Vagina (tissue), 2 donors: ENCODE results near the gene HEPHL1.

Source experiments
- POLR2A ChIP-seq, 2 donors: fragments of 450-650 bp; IDR thresholded peaks; one replicate each; pipeline ENCODE4 v1.6.1; 2017; ENCODE audit warnings: antibody characterized with exemption in 2 of 2, mild to moderate bottlenecking in 2 of 2, moderate library complexity in 2 of 2
- POLR2AphosphoS5 ChIP-seq, 2 donors: sonication (generic); formaldehyde crosslinking; IDR thresholded peaks; one replicate each; pipeline ENCODE4 v1.9.0; 2017; ENCODE audit warnings: antibody characterized with exemption in 2 of 2, mild to moderate bottlenecking in 2 of 2, low read depth in 1 of 2; ENCODE audit not compliant: insufficient read depth in 1 of 2
- TF ChIP-seq, protein P1 (sequence below), 3 experiments: fragments of 450-650 bp in 2 of 3; fragments of 200-600 bp in 1 of 3; sonication (generic) in 1 of 3; IDR thresholded peaks; one replicate each; pipeline ENCODE4 v1.5.1; 2017 to 2019; ENCODE audit warnings: antibody characterized with exemption in 3 of 3, mild to moderate bottlenecking in 2 of 3, moderate library complexity in 2 of 3

- TF ChIP-seq, protein P1, sequence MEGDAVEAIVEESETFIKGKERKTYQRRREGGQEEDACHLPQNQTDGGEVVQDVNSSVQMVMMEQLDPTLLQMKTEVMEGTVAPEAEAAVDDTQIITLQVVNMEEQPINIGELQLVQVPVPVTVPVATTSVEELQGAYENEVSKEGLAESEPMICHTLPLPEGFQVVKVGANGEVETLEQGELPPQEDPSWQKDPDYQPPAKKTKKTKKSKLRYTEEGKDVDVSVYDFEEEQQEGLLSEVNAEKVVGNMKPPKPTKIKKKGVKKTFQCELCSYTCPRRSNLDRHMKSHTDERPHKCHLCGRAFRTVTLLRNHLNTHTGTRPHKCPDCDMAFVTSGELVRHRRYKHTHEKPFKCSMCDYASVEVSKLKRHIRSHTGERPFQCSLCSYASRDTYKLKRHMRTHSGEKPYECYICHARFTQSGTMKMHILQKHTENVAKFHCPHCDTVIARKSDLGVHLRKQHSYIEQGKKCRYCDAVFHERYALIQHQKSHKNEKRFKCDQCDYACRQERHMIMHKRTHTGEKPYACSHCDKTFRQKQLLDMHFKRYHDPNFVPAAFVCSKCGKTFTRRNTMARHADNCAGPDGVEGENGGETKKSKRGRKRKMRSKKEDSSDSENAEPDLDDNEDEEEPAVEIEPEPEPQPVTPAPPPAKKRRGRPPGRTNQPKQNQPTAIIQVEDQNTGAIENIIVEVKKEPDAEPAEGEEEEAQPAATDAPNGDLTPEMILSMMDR (IDR thresholded peaks at IDR 0.05): no peak
- no peak for TF ChIP-seq POLR2A (IDR thresholded peaks at IDR 0.05)
- TF ChIP-seq POLR2AphosphoS5 (IDR thresholded peaks at IDR 0.05; ENCODE audit: insufficient read depth in 1 of 2, low read depth in 1 of 2): no peak
Observed at GRCh38 chr11:94153320-94153719, 132.2 kb downstream of the HEPHL1 start.
